GM19238 (cell line): Measurements from ENCODE around the gene KRTAP5-3.
"Not testable (repeated sequence)": the region's sequence is repeated elsewhere in the genome, so short reads cannot be mapped to it uniquely, and the experiment has no call there.

Experiments used
- DNase-seq: peaks from one replicate; pipeline ENCODE4 v3.0.0; 2011; ENCODE audit warnings: low spot score; ENCODE audit not compliant: insufficient read length

KRTAP5-3 gene

GRCh38 chr11:1619449-1619848, 11.2 kb upstream of the KRTAP5-3 start:
- DNase-seq, result no peak

GRCh38 chr11:1618231-1618630, 10.0 kb upstream of the KRTAP5-3 start:
- DNase-seq, result no peak

GRCh38 chr11:1607901-1608300, 362 bp downstream of the KRTAP5-3 start:
- not testable (repeated sequence) for DNase-seq

GRCh38 chr11:1607156-1607845, 962 bp downstream of the KRTAP5-3 start:
- DNase-seq, result not testable (repeated sequence)

GRCh38 chr11:1605923-1606322, 2.3 kb downstream of the KRTAP5-3 start:
- DNase-seq, result peak; percentile 71

GRCh38 chr11:1604711-1605110, 3.6 kb downstream of the KRTAP5-3 start:
- no peak for DNase-seq

GRCh38 chr11:1604181-1604580, 4.1 kb downstream of the KRTAP5-3 start:
- DNase-seq, result no peak

- no peak for DNase-seq
Observed at GRCh38 chr11:1603629-1604028, 4.6 kb downstream of the KRTAP5-3 start.

- not testable (repeated sequence) for DNase-seq
Observed at GRCh38 chr11:1601663-1602062, 6.6 kb downstream of the KRTAP5-3 start.

- no peak for DNase-seq
Observed at GRCh38 chr11:1600626-1601025, 7.6 kb downstream of the KRTAP5-3 start.

- DNase-seq, result no peak
Observed at GRCh38 chr11:1598816-1599215, 9.4 kb downstream of the KRTAP5-3 start.

- DNase-seq, result not testable (repeated sequence)
Observed at GRCh38 chr11:1598406-1598805, 9.9 kb downstream of the KRTAP5-3 start.

- no peak for DNase-seq
Observed at GRCh38 chr11:1597994-1598380, 10.3 kb downstream of the KRTAP5-3 start, which contains the start of gene KRTAP5-2. TSS of gene KRTAP5-2 (minus strand) at chr11:1598294. CDS start at chr11:1598250, 44 bp downstream.

- DNase-seq, result no peak
Observed at GRCh38 chr11:1597331-1597993, 10.8 kb downstream of the KRTAP5-3 start.

GRCh38 chr11:1596576-1597121, 11.6 kb downstream of the KRTAP5-3 start:
- not testable (repeated sequence) for DNase-seq

- DNase-seq, result not testable (repeated sequence)
Observed at GRCh38 chr11:1595994-1596575, 12.2 kb downstream of the KRTAP5-3 start.

GRCh38 chr11:1592628-1593027, 15.6 kb downstream of the KRTAP5-3 start:
- no peak for DNase-seq

- no peak for DNase-seq
Observed at GRCh38 chr11:1589996-1590395, 18.3 kb downstream of the KRTAP5-3 start.

- DNase-seq, result not testable (repeated sequence)
Observed at GRCh38 chr11:1589191-1589963, 18.9 kb downstream of the KRTAP5-3 start.

- no peak for DNase-seq
Observed at GRCh38 chr11:1586699-1587098, 21.6 kb downstream of the KRTAP5-3 start.

- DNase-seq, result not testable (repeated sequence)
Observed at GRCh38 chr11:1584661-1585370, 23.4 kb downstream of the KRTAP5-3 start, which contains the start of gene KRTAP5-1. TSS of gene KRTAP5-1 (minus strand) at chr11:1585283. CDS start at chr11:1585249, 34 bp downstream.
